HCT116 (cell line): ENCODE data around the gene KATNAL2. TPM values are rescaled to one million over a fixed set of nuclear protein-coding genes. Genes with fewer than 3 reads are reported as not detected.

ENCODE experiments used
- ATAC-seq: fragments of 200-7000 bp; cut with Tn5 transposase; 2 replicates; pipeline ENCODE4 v1.9.1; 2020; ENCODE audit warnings: mild to moderate bottlenecking, moderate library complexity
- BruUV-seq: library from RNA; stranded (reverse); fragments of 400-500 nt; replicated peaks from 2 replicates; lab custom pipeline; 2021; lab: Mats Ljungman, UMichigan
- CTCF ChIA-PET: fragments of 300-600 bp; sonication (Branson Sonifier 250); formaldehyde crosslinking; loops from one replicate; lab custom pipeline; 2021; ENCODE audit warnings: antibody characterized with exemption; lab: Charles Lee
- POLR2A ChIA-PET: fragments of 300-600, 350-600 bp; sonication (Branson Sonifier 250); formaldehyde crosslinking; loops from one replicate; lab custom pipeline; 2021; ENCODE audit warnings: antibody characterized with exemption; lab: Charles Lee
- RAD21 ChIA-PET, 2 experiments: fragments of 300-600 bp; sonication (Branson Sonifier 250); formaldehyde crosslinking; loops; one replicate each; lab custom pipeline; 2023; ENCODE audit warnings: low total read pairs in 2 of 2; ENCODE audit not compliant: uncharacterized antibody in 2 of 2, unreplicated experiment in 2 of 2, low non-redundant PET in 1 of 2; lab: Charles Lee
- DNase-seq: peaks from one replicate; pipeline ENCODE4 v3.0.0-alpha.2; 2010; ENCODE audit warnings: low read depth, low spot score
- H2AFZ ChIP-seq: fragments of 200-600 bp; shearing (Covaris generic), sonication (generic); 2 replicates; pipeline ENCODE4 v1.6.1; 2017; ENCODE audit warnings: low read depth, mixed run types, mixed read lengths, antibody characterized with exemption, low read length; ENCODE audit not compliant: poor library complexity, severe bottlenecking
- H3K27ac ChIP-seq: 2 replicates; pipeline ENCODE4 v1.5.1; 2012; ENCODE audit warnings: low read depth, low read length
- H3K27me3 ChIP-seq: fragments of 200-600 bp; sonication (generic); 2 replicates; pipeline ENCODE4 v1.6.1; 2016; ENCODE audit warnings: mixed run types, low read length, mixed read lengths; ENCODE audit not compliant: insufficient read depth
- H3K36me3 ChIP-seq, 2 experiments: fragments of 200-500 bp in 1 of 2; fragments of 200-600 bp in 1 of 2; sonication (Bioruptor generic) in 1 of 2; sonication (generic) in 1 of 2; 2 replicates each; pipeline versions ENCODE4 v1.5.1 to v1.6.1; 2014 to 2016; ENCODE audit warnings: low read length in 2 of 2, inconsistent platforms in 1 of 2, mixed read lengths in 1 of 2, mixed run types in 1 of 2; ENCODE audit not compliant: insufficient read depth in 2 of 2, control insufficient read depth in 1 of 2
- H3K4me1 ChIP-seq, 2 experiments: fragments of 200-600 bp in 1 of 2; sonication (generic) in 1 of 2; 2 replicates each; pipeline versions ENCODE4 v1.5.1 to v1.6.1; 2012 to 2017; ENCODE audit warnings: low read length in 2 of 2, inconsistent platforms in 1 of 2, mild to moderate bottlenecking in 1 of 2, mixed read lengths in 1 of 2, mixed run types in 1 of 2, moderate library complexity in 1 of 2; ENCODE audit not compliant: insufficient read depth in 2 of 2, control insufficient read depth in 1 of 2
- H3K4me2 ChIP-seq: fragments of 200-600 bp; sonication (generic); 2 replicates; pipeline ENCODE4 v1.6.1; 2017; ENCODE audit warnings: mixed run types, low read length, mixed read lengths
- H3K4me3 ChIP-seq, 2 experiments: fragments of 200-600 bp in 1 of 2; sonication (generic) in 1 of 2; replicated peaks in 1 of 2; 2 replicates each; pipeline ENCODE4 v1.5.1; 2011 to 2016; ENCODE audit warnings: low read length in 2 of 2, control low read depth in 1 of 2, low read depth in 1 of 2, mild to moderate bottlenecking in 1 of 2, mixed read lengths in 1 of 2, mixed run types in 1 of 2
- H3K79me2 ChIP-seq: fragments of 200-600 bp; sonication (generic); 2 replicates; pipeline ENCODE4 v1.6.1; 2017; ENCODE audit warnings: mild to moderate bottlenecking, mixed run types, low read length, moderate library complexity, mixed read lengths; ENCODE audit not compliant: insufficient read depth
- H3K9ac ChIP-seq: fragments of 200-600 bp; sonication (generic); 2 replicates; pipeline ENCODE4 v1.6.1; 2016; ENCODE audit warnings: low read length, mixed read lengths
- H3K9me2 ChIP-seq: fragments of 200-600 bp; sonication (generic), shearing (Covaris generic); 2 replicates; pipeline ENCODE4 v1.6.1; 2017; ENCODE audit warnings: mixed run types, mild to moderate bottlenecking, moderate library complexity; ENCODE audit not compliant: insufficient read depth
- H3K9me3 ChIP-seq, 2 experiments: fragments of 200-500 bp in 1 of 2; fragments of 200-600 bp in 1 of 2; sonication (Bioruptor generic) in 1 of 2; sonication (generic) in 1 of 2; 2 replicates each; pipeline ENCODE4 v1.6.1; 2014 to 2017; ENCODE audit warnings: low read length in 2 of 2, mixed read lengths in 2 of 2, inconsistent platforms in 1 of 2, low read depth in 1 of 2, mild to moderate bottlenecking in 1 of 2, mixed run types in 1 of 2, moderate library complexity in 1 of 2; ENCODE audit not compliant: control insufficient read depth in 1 of 2, insufficient read depth in 1 of 2
- H4K20me1 ChIP-seq: fragments of 200-600 bp; sonication (generic), shearing (Covaris generic); 2 replicates; pipeline ENCODE4 v1.6.1; 2017; ENCODE audit warnings: mixed run types, mild to moderate bottlenecking, moderate library complexity; ENCODE audit not compliant: insufficient read depth
- CBX3 ChIP-seq: IDR thresholded peaks from 2 replicates; pipeline ENCODE4 v1.6.1; 2012; ENCODE audit warnings: low read depth
- ELF1 ChIP-seq: IDR thresholded peaks from 2 replicates; pipeline ENCODE4 v1.6.1; 2012; ENCODE audit warnings: low read depth, borderline replicate concordance
- EZH2 ChIP-seq: fragments of 200-600 bp; sonication (generic); IDR thresholded peaks from 2 replicates; pipeline ENCODE4 v1.6.1; 2017; ENCODE audit warnings: antibody characterized with exemption, mixed run types
- EZH2phosphoT487 ChIP-seq: fragments of 200-600 bp; IDR thresholded peaks from 2 replicates; pipeline ENCODE4 v1.6.1; 2018; ENCODE audit warnings: antibody characterized with exemption, borderline replicate concordance
- FOSL1 ChIP-seq: IDR thresholded peaks from 2 replicates; pipeline ENCODE4 v1.6.1; 2012; ENCODE audit warnings: low read depth
- POLR2A ChIP-seq: IDR thresholded peaks from 2 replicates; pipeline ENCODE4 v1.7.0; 2011; ENCODE audit warnings: borderline replicate concordance; ENCODE audit not compliant: insufficient read depth, insufficient read length; ENCODE audit errors: extremely low read depth
- POLR2AphosphoS5 ChIP-seq: IDR thresholded peaks from 2 replicates; pipeline ENCODE4 v1.6.1; 2011; ENCODE audit warnings: mild to moderate bottlenecking, low read depth, low read length, moderate library complexity
- RAD21 ChIP-seq: IDR thresholded peaks from 2 replicates; pipeline ENCODE4 v1.6.1; 2012; ENCODE audit warnings: low read depth, mild to moderate bottlenecking
- SIN3A ChIP-seq: IDR thresholded peaks from 2 replicates; pipeline ENCODE4 v1.6.1; 2012; ENCODE audit warnings: low read depth
- SP1 ChIP-seq: IDR thresholded peaks from 2 replicates; pipeline ENCODE4 v1.6.1; 2012; ENCODE audit warnings: low read depth
- SRF ChIP-seq: IDR thresholded peaks from 2 replicates; pipeline ENCODE4 v1.6.1; 2012; ENCODE audit warnings: low read depth
- TCF7L2 ChIP-seq: IDR thresholded peaks from 2 replicates; pipeline ENCODE4 v1.7.0; 2011; ENCODE audit warnings: borderline replicate concordance, inconsistent platforms; ENCODE audit not compliant: insufficient read depth, insufficient read length; ENCODE audit errors: extremely low read depth
- YY1 ChIP-seq: IDR thresholded peaks from 2 replicates; pipeline ENCODE4 v1.6.1; 2011; ENCODE audit warnings: low read length, low read depth, moderate library complexity, mild to moderate bottlenecking; ENCODE audit not compliant: insufficient replicate concordance; ENCODE audit errors: extremely low read depth
- ZFX ChIP-seq: fragments of 450-650 bp; IDR thresholded peaks from 2 replicates; pipeline ENCODE4 v1.6.1; 2017
- ZNF274 ChIP-seq: fragments of 200-500 bp; sonication (Bioruptor generic); IDR thresholded peaks from 2 replicates; pipeline ENCODE4 v1.6.1; 2014; ENCODE audit warnings: mild to moderate bottlenecking, low read depth, low read length, inconsistent platforms
- intact Hi-C: fragments of 100-400 bp; cut with micrococcal nuclease; formaldehyde crosslinking; loops from 2 replicates; pipeline ENCODE4 v1.10.0; 2022
- total RNA-seq: library from RNA; stranded (reverse); gene quantifications from one replicate; pipeline ENCODE4 v1.2.1, GENCODE V29; 2021; ENCODE audit not compliant: unreplicated experiment
- TF ChIP-seq, protein P1 (sequence below): IDR thresholded peaks from 2 replicates; pipeline ENCODE4 v1.6.1; 2011; ENCODE audit warnings: mild to moderate bottlenecking, low read length, moderate library complexity; ENCODE audit not compliant: insufficient replicate concordance; ENCODE audit errors: extremely low read depth
- TF ChIP-seq, protein P2 (sequence below): IDR thresholded peaks from 2 replicates; pipeline ENCODE4 v1.6.1; 2012
- TF ChIP-seq, protein P3 (sequence below): IDR thresholded peaks from 2 replicates; pipeline ENCODE4 v1.6.1; 2012
- TF ChIP-seq, protein P4 (sequence below): IDR thresholded peaks from 2 replicates; pipeline ENCODE4 v1.6.1; 2012; ENCODE audit warnings: low read depth

Gene KATNAL2
- total RNA-seq, 1 experiment from 2014 or later = 2.0 TPM

DNA sequence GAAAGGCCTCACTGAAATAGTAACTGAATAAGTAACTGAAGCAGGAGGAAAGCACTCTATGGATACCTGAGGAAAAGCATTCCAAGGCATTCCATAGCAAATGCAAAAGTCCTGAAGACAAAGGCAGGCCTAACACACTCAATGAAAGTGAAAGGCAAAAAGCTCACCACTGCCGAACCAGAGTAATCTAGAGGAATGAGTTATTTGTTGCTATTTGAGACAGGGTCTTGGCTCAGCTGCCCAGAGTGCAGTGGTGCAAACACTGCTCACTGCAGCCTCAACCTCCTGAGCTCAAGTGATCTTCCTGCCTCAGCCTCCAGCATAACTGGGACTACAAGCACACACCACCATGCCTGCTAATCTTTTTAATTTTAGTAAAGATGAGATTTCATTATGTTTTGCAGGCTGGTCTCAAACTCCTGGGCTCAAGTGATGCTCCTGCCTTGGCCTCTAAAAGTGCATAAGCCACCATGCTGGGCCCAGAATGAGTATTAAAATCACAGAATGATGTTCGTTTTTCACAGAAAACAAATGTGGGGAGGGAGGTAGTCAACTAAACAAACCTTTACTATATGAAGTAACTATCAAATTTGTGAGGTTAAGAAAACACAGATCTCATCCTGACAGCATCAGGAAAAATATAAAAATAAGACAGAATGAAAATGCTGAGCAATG is 18.0 kb upstream of the KATNAL2 start (continued):
- TF ChIP-seq, protein P1, sequence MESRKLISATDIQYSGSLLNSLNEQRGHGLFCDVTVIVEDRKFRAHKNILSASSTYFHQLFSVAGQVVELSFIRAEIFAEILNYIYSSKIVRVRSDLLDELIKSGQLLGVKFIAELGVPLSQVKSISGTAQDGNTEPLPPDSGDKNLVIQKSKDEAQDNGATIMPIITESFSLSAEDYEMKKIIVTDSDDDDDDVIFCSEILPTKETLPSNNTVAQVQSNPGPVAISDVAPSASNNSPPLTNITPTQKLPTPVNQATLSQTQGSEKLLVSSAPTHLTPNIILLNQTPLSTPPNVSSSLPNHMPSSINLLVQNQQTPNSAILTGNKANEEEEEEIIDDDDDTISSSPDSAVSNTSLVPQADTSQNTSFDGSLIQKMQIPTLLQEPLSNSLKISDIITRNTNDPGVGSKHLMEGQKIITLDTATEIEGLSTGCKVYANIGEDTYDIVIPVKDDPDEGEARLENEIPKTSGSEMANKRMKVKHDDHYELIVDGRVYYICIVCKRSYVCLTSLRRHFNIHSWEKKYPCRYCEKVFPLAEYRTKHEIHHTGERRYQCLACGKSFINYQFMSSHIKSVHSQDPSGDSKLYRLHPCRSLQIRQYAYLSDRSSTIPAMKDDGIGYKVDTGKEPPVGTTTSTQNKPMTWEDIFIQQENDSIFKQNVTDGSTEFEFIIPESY = no peak
- TF ChIP-seq YY1 = no peak
- no peak for TF ChIP-seq EZH2
- TF ChIP-seq ZNF274 = no peak
- TF ChIP-seq ZFX = no peak
- no peak for TF ChIP-seq FOSL1
- TF ChIP-seq, protein P2, sequence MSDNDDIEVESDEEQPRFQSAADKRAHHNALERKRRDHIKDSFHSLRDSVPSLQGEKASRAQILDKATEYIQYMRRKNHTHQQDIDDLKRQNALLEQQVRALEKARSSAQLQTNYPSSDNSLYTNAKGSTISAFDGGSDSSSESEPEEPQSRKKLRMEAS = no peak
- no peak for TF ChIP-seq ELF1

DNA sequence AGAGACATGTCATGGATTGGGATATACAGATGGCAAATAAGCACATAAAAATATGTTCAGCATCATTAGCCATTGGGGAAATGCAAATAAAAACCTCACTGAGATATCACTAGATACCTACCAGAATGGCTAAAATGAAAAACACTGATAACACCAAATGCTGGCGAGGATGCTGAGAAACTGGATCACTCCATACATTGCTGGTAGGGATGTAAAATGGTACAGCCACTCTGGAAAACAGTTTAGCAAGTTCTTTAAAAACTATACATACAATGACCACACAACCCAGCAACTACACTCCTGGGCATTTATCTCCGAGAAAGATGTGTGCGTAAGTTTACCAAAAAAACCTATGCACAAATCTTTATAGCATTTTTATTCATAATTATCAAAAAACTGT is 14.0 kb upstream of the KATNAL2 start:
- DNase-seq = no peak
- H3K4me2 ChIP-seq = no peak overlapping the region
- H4K20me1 ChIP-seq = no peaks in the 10 kb centered on the region
- no peaks in the 10 kb centered on the region for H3K9me2 ChIP-seq
- H3K4me3 ChIP-seq = no peak overlapping the region
- no peak for ATAC-seq
- intact Hi-C loops = no loop called here
- TF ChIP-seq CBX3 = no peak
- TF ChIP-seq, protein P3, sequence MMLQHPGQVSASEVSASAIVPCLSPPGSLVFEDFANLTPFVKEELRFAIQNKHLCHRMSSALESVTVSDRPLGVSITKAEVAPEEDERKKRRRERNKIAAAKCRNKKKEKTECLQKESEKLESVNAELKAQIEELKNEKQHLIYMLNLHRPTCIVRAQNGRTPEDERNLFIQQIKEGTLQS = no peak
- TF ChIP-seq TCF7L2 = no peak
- no peak for TF ChIP-seq SRF
- no peak for TF ChIP-seq RAD21
- TF ChIP-seq FOSL1 = no peak
- TF ChIP-seq, protein P2 = no peak
- no peak for TF ChIP-seq SP1
- TF ChIP-seq SIN3A = no peak
- TF ChIP-seq YY1 = no peak
- no peak for TF ChIP-seq EZH2
- no peak for TF ChIP-seq POLR2A
- no peak for TF ChIP-seq ELF1
- TF ChIP-seq EZH2phosphoT487 = no peak
- TF ChIP-seq ZNF274 = no peak
- TF ChIP-seq POLR2AphosphoS5 = no peak
- TF ChIP-seq, protein P4, sequence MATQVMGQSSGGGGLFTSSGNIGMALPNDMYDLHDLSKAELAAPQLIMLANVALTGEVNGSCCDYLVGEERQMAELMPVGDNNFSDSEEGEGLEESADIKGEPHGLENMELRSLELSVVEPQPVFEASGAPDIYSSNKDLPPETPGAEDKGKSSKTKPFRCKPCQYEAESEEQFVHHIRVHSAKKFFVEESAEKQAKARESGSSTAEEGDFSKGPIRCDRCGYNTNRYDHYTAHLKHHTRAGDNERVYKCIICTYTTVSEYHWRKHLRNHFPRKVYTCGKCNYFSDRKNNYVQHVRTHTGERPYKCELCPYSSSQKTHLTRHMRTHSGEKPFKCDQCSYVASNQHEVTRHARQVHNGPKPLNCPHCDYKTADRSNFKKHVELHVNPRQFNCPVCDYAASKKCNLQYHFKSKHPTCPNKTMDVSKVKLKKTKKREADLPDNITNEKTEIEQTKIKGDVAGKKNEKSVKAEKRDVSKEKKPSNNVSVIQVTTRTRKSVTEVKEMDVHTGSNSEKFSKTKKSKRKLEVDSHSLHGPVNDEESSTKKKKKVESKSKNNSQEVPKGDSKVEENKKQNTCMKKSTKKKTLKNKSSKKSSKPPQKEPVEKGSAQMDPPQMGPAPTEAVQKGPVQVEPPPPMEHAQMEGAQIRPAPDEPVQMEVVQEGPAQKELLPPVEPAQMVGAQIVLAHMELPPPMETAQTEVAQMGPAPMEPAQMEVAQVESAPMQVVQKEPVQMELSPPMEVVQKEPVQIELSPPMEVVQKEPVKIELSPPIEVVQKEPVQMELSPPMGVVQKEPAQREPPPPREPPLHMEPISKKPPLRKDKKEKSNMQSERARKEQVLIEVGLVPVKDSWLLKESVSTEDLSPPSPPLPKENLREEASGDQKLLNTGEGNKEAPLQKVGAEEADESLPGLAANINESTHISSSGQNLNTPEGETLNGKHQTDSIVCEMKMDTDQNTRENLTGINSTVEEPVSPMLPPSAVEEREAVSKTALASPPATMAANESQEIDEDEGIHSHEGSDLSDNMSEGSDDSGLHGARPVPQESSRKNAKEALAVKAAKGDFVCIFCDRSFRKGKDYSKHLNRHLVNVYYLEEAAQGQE = no peak
- TF ChIP-seq, all 23 proteins: peak for 0
- Histone ChIP-seq H3K36me3 (no peaks in the 10 kb centered on the region; a peak in 1 of 4 replicates), H3K27ac (no peak overlapping the region), H3K9ac (no peak overlapping the region), H3K4me1 (no peaks in the 10 kb centered on the region), H3K27me3 (no peaks in the 10 kb centered on the region), H3K9me3 (no peaks in the 10 kb centered on the region), H2AFZ (no peak overlapping the region), H3K79me2 (peaks cover 95% of the 10 kb centered on the region)
- ChIA-PET POLR2A (no interaction called here), RAD21 (no interaction called here), CTCF (no interaction called here)
- no TSS peak for BruUV-seq
